ENCODE measurements around the gene PRM3.

The PRM3 gene

DNA sequence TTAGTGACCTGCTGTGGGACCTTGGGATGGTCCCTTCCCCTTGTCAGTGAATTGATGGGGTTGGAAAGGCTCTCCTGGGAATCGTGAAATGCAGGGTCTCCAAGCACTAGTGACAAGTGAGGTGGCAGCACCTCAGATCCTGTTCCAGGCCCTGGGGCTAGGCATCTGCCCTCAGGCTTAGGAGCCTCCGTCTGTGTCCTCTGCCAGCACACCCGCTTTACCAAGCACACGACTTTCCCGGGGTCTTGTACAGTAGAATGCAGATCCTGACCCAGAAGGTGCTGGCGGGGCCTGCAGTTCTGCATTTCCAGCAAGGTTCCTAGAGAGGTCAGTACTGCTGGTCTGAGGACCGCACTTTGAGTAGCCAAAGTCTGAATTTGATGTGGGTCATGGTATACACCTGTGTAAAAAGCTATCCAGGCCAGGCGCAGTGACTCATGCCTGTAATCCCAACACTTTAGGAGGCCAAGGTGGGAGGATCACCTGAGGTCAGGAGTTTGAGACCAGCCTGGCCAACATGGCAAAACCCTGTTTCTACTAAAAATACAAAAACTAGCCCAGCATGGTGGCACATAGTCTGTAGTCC is 41.0 kb upstream of the PRM3 start:
- no peak overlapping the region for H3K27ac ChIP-seq
- no peak overlapping the region for H3K4me2 ChIP-seq (ENCODE audit: low read length)
- TF ChIP-seq, protein P1, sequence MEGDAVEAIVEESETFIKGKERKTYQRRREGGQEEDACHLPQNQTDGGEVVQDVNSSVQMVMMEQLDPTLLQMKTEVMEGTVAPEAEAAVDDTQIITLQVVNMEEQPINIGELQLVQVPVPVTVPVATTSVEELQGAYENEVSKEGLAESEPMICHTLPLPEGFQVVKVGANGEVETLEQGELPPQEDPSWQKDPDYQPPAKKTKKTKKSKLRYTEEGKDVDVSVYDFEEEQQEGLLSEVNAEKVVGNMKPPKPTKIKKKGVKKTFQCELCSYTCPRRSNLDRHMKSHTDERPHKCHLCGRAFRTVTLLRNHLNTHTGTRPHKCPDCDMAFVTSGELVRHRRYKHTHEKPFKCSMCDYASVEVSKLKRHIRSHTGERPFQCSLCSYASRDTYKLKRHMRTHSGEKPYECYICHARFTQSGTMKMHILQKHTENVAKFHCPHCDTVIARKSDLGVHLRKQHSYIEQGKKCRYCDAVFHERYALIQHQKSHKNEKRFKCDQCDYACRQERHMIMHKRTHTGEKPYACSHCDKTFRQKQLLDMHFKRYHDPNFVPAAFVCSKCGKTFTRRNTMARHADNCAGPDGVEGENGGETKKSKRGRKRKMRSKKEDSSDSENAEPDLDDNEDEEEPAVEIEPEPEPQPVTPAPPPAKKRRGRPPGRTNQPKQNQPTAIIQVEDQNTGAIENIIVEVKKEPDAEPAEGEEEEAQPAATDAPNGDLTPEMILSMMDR (IDR thresholded peaks at IDR 0.05): no peak
- no peaks in the 10 kb centered on the region for H3K27me3 ChIP-seq (ENCODE audit: control insufficient read depth, insufficient read depth, low read length)
- no peak overlapping the region for H2AFZ ChIP-seq
- no peak overlapping the region for H3K9ac ChIP-seq
- no peaks in the 10 kb centered on the region for H3K79me2 ChIP-seq
- H3K4me1 ChIP-seq: peaks cover 9% of the 10 kb centered on the region
- H3K36me3 ChIP-seq (ENCODE audit: control insufficient read depth, insufficient read depth, low read length): no peaks in the 10 kb centered on the region
- no peak overlapping the region for H3K4me3 ChIP-seq (ENCODE audit: low read depth, low read length)
- H3K9me3 ChIP-seq (ENCODE audit: control insufficient read depth, low read length): no peaks in the 10 kb centered on the region

DNA sequence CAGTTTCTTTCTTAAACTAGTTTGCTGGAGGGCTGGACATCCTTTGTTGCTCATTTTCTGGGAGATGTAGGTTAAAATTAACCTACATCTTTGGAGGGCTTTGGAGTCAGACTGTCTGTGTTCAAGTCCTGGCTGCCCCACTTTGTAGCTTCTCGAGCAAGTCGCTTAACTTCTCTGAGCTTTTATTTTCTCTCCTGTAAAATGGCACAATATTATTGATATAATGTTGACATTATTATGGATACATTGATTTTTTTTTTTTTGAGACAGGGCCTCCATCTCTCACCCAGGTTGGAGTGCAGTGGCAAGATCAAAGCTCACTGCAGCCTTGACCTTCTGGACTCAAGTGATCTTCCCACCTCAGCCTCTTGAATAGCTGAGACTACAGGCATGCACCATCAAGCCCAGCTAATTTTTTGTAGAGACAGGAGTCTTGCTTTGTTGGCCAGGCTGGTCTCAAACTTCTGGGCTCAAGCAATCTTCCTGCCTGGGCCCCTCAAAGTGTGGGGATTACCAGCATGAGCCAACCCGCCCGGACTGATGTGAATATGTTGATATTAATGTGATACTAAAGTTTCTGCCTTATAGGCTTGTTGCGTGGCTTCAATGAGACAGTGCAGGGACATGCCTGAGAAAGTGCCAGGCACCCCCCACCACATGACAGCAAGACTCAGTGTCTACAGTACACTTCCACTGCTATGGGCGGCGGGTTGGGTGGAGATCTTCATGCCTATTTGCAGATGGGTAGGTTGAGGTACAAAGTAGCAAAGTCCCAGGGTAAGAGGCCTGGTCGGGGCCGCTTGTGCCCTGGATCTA is 40.3 kb upstream of the PRM3 start:
- H3K36me3 ChIP-seq (ENCODE audit: control insufficient read depth, insufficient read depth, low read length): no peaks in the 10 kb centered on the region
- no peak overlapping the region for H3K4me3 ChIP-seq (ENCODE audit: low read depth, low read length)
- peaks cover 9% of the 10 kb centered on the region for H3K4me1 ChIP-seq
- no peak overlapping the region for H3K27ac ChIP-seq
- TF ChIP-seq, protein P1 (IDR thresholded peaks at IDR 0.05): no peak
- H3K4me2 ChIP-seq (ENCODE audit: low read length): no peak overlapping the region
- no peaks in the 10 kb centered on the region for H3K79me2 ChIP-seq
- no peaks in the 10 kb centered on the region for H3K27me3 ChIP-seq (ENCODE audit: control insufficient read depth, insufficient read depth, low read length)
- H3K9me3 ChIP-seq (ENCODE audit: control insufficient read depth, low read length): no peaks in the 10 kb centered on the region
- H3K9ac ChIP-seq: no peak overlapping the region
- no peak overlapping the region for H2AFZ ChIP-seq

DNA sequence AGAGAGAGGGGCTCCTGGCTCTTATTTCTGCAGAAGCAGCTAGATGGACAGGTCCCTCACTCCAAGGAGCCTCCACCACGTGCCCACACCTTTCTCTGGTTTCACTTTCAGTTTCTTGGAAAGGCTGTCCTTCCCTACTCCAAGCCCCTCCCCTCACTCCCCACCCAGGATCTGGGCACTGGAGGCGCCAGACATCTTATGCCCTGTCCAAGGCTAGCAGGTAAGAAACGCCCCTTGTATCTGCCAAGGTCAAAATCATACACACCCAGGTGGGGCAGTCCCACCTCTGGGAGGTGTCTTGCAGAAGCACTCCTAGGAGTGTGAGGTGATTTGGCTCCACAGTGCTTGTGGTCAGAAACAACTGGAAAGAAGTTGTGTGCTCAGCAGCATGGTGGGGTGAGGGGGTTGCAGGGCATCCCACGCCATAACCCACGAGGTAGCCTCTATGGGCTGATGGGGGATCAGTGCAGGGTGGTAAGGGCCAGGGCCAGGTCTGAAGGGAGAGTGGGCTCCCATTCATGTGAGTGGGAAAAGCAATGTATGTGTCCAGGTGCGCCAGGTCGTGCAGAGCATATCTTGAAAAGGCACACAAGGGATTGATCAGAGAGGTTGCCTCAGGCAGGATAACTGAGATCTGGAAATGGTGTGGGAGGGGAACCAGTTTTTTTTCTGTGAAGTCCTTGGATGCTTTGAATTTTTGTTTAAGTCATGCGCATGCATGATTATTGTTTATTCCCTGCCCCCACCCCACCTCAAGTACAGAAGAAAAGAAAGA is 39.5 kb upstream of the PRM3 start:
- TF ChIP-seq, protein P1 (IDR thresholded peaks at IDR 0.05): no peak
- peak overlapping the region; percentile 67 for H2AFZ ChIP-seq
- no peak overlapping the region for H3K9ac ChIP-seq
- H3K9me3 ChIP-seq (ENCODE audit: control insufficient read depth, low read length): no peaks in the 10 kb centered on the region
- peak overlapping the region; percentile 22 for H3K4me3 ChIP-seq (ENCODE audit: low read depth, low read length)
- H3K36me3 ChIP-seq (ENCODE audit: control insufficient read depth, insufficient read depth, low read length): no peaks in the 10 kb centered on the region
- H3K27ac ChIP-seq: no peak overlapping the region
- H3K4me1 ChIP-seq: peaks cover 9% of the 10 kb centered on the region
- H3K79me2 ChIP-seq: no peaks in the 10 kb centered on the region
- H3K27me3 ChIP-seq (ENCODE audit: control insufficient read depth, insufficient read depth, low read length): no peaks in the 10 kb centered on the region
- peak overlapping the region; percentile 55 for H3K4me2 ChIP-seq (ENCODE audit: low read length)

DNA sequence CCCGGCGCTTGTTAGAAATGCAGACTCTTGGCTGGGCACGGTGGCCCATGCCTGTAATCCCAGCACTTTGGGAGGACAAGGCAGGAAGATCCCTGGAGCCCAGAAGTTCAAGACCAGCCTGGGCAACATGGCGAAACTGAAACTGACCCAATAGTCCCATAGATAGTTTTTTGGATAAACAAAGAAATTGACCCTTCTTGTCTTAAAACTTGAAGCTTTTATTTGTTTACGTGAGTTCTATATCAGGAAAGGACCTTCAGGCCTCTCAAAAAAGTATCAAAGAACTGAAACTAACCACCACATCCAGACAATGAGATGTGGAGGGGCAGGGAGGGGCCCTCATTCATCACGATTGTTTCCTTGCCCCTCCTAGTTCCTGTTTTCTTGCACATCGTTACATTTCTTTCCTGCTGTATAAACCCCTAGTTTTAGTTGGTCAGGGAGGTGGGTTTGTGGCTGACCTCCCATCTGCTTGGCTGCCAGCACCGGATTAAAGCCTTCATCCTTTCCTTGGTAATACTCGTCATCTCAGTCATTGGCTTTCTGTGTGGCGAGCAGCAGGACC is 37.6 kb upstream of the PRM3 start:
- Histone ChIP-seq H3K4me3 (ENCODE audit: low read depth, low read length) (no peak overlapping the region), H3K27me3 (ENCODE audit: control insufficient read depth, insufficient read depth, low read length) (no peaks in the 10 kb centered on the region), H3K9me3 (ENCODE audit: control insufficient read depth, low read length) (no peaks in the 10 kb centered on the region), H3K79me2 (no peaks in the 10 kb centered on the region), H2AFZ (no peak overlapping the region), H3K4me2 (ENCODE audit: low read length) (no peak overlapping the region), H3K36me3 (ENCODE audit: control insufficient read depth, insufficient read depth, low read length) (no peaks in the 10 kb centered on the region), H3K9ac (no peak overlapping the region), H3K27ac (no peak overlapping the region), H3K4me1 (peaks cover 9% of the 10 kb centered on the region)
- TF ChIP-seq, protein P1 (IDR thresholded peaks at IDR 0.05): no peak

Measured in parathyroid adenoma (tissue), 2 donors.